ENCODE results near the gene EPB41L4A. TPM values are rescaled to one million over a fixed set of nuclear protein-coding genes. Genes with fewer than 3 reads are reported as not detected.
A peak's percentile ranks its signal among the peaks of the same experiment; 100 is the strongest.

EPB41L4A gene
- total and polyA plus RNA-seq, 2 donors from 2014 or later = 10.2 to 39.0 TPM

DNA sequence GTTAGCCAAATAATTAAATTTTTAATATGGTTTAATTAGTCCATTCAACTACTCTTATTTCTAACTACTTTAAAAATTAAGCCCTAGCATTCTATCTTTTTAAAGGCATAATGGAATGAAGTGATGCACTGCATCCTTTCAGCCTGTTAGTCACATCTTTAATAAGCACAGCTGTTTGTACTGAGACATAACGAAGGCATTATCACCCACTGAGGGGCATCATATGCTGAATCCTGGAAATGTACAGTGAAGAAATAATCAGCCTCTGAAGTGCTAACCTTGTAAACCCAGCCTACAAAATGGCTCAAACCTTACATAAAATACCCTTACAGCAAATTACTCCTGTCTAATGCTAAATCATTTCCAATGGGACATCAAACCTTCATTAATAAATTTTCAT, 33.1 kb downstream of the EPB41L4A start:
- Histone ChIP-seq H3K27ac (ENCODE audit: low read depth in 2 of 2, low read length in 2 of 2) (no peak overlapping the region), H3K4me1 (ENCODE audit: control insufficient read depth in 2 of 3, insufficient read depth in 2 of 3, low read depth in 1 of 3, low read length in 3 of 3) (peaks cover 0 to 5% (median 5%) of the 10 kb centered on the region in 3 donors), H3K9ac (ENCODE audit: low read length in 3 of 3) (no peak overlapping the region), H3K27me3 (ENCODE audit: control insufficient read depth, insufficient read depth, low read length) (no peaks in the 10 kb centered on the region), H3K36me3 (ENCODE audit: control insufficient read depth in 2 of 3, insufficient read depth in 3 of 3, low read length in 3 of 3) (no peaks in the 10 kb centered on the region), H3K4me3 (ENCODE audit: low read length in 3 of 3) (no peak overlapping the region), H3K9me3 (ENCODE audit: control insufficient read depth in 2 of 3, insufficient read depth in 1 of 3, low read length in 3 of 3) (no peaks in the 10 kb centered on the region)
- FAIRE-seq (no peak), DNase-seq (no peak)
- TF ChIP-seq, protein P1, sequence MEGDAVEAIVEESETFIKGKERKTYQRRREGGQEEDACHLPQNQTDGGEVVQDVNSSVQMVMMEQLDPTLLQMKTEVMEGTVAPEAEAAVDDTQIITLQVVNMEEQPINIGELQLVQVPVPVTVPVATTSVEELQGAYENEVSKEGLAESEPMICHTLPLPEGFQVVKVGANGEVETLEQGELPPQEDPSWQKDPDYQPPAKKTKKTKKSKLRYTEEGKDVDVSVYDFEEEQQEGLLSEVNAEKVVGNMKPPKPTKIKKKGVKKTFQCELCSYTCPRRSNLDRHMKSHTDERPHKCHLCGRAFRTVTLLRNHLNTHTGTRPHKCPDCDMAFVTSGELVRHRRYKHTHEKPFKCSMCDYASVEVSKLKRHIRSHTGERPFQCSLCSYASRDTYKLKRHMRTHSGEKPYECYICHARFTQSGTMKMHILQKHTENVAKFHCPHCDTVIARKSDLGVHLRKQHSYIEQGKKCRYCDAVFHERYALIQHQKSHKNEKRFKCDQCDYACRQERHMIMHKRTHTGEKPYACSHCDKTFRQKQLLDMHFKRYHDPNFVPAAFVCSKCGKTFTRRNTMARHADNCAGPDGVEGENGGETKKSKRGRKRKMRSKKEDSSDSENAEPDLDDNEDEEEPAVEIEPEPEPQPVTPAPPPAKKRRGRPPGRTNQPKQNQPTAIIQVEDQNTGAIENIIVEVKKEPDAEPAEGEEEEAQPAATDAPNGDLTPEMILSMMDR (IDR thresholded peaks at IDR 0.05; ENCODE audit: borderline replicate concordance, extremely low read depth, insufficient read depth) = no peak
- intact Hi-C loops (cut with DNase I) = no loop called here

DNA sequence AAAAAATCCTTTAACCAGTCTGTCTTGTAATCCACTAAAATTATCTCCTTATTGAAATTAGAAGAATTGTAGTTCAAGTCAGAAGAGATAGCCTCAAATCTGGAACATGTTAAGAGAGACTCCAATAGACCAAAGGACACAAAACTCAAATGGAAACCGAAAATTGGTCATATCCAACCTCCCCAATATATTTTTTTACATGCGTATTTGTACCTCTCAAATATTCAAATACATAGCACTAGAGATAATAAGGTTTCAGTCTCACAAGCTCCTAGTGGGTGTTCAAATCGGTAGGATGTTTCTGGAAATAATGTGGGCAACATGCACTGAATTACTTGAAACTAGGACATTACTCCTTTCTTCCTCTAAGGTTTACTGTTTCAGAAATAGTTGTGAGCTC, 33.5 kb downstream of the EPB41L4A start:
- Histone ChIP-seq H3K4me1 (ENCODE audit: control insufficient read depth in 2 of 3, insufficient read depth in 2 of 3, low read depth in 1 of 3, low read length in 3 of 3) (peaks cover 0 to 5% (median 5%) of the 10 kb centered on the region in 3 donors), H3K4me3 (ENCODE audit: low read length in 3 of 3) (no peak overlapping the region), H3K9ac (ENCODE audit: low read length in 3 of 3) (no peak overlapping the region), H3K27me3 (ENCODE audit: control insufficient read depth, insufficient read depth, low read length) (no peaks in the 10 kb centered on the region), H3K27ac (ENCODE audit: low read depth in 2 of 2, low read length in 2 of 2) (no peak overlapping the region), H3K36me3 (ENCODE audit: control insufficient read depth in 2 of 3, insufficient read depth in 3 of 3, low read length in 3 of 3) (no peaks in the 10 kb centered on the region), H3K9me3 (ENCODE audit: control insufficient read depth in 2 of 3, insufficient read depth in 1 of 3, low read length in 3 of 3) (no peaks in the 10 kb centered on the region)
- no peak for DNase-seq
- TF ChIP-seq, protein P1 (IDR thresholded peaks at IDR 0.05; ENCODE audit: borderline replicate concordance, extremely low read depth, insufficient read depth) = no peak
- intact Hi-C loops (cut with DNase I) = no loop called here
- FAIRE-seq = no peak

GRCh38 chr5:112384523-112384922, 34.6 kb downstream of the EPB41L4A start:
- FAIRE-seq (no peak), DNase-seq (no peak)
- no peak overlapping the region for H3K4me3 ChIP-seq (ENCODE audit: low read length in 3 of 3)
- intact Hi-C loops (cut with DNase I) = no loop called here
- H3K4me1 ChIP-seq (ENCODE audit: control insufficient read depth in 2 of 3, insufficient read depth in 2 of 3, low read depth in 1 of 3, low read length in 3 of 3) = peaks cover 4 to 6% (median 5%) of the 10 kb centered on the region in 3 donors
- no peak overlapping the region for H3K9ac ChIP-seq (ENCODE audit: low read length in 3 of 3)
- H3K27me3 ChIP-seq (ENCODE audit: control insufficient read depth, insufficient read depth, low read length) = no peaks in the 10 kb centered on the region
- H3K9me3 ChIP-seq (ENCODE audit: control insufficient read depth in 2 of 3, insufficient read depth in 1 of 3, low read length in 3 of 3) = no peaks in the 10 kb centered on the region
- no peak overlapping the region for H3K27ac ChIP-seq (ENCODE audit: low read depth in 2 of 2, low read length in 2 of 2)
- TF ChIP-seq, protein P1 (IDR thresholded peaks at IDR 0.05; ENCODE audit: borderline replicate concordance, extremely low read depth, insufficient read depth) = no peak
- no peaks in the 10 kb centered on the region for H3K36me3 ChIP-seq (ENCODE audit: control insufficient read depth in 2 of 3, insufficient read depth in 3 of 3, low read length in 3 of 3)

- peak in 2 of 5 donors; percentile 46 to 81 for DNase-seq
- Histone ChIP-seq H3K27me3 (ENCODE audit: control insufficient read depth, insufficient read depth, low read length) (no peaks in the 10 kb centered on the region), H3K4me1 (ENCODE audit: control insufficient read depth in 2 of 3, insufficient read depth in 2 of 3, low read depth in 1 of 3, low read length in 3 of 3) (peaks cover 4 to 15% (median 6%) of the 10 kb centered on the region in 3 donors), H3K27ac (ENCODE audit: low read depth in 2 of 2, low read length in 2 of 2) (no peak overlapping the region), H3K4me3 (ENCODE audit: low read length in 3 of 3) (no peak overlapping the region), H3K36me3 (ENCODE audit: control insufficient read depth in 2 of 3, insufficient read depth in 3 of 3, low read length in 3 of 3) (no peaks in the 10 kb centered on the region), H3K9ac (ENCODE audit: low read length in 3 of 3) (no peak overlapping the region), H3K9me3 (ENCODE audit: control insufficient read depth in 2 of 3, insufficient read depth in 1 of 3, low read length in 3 of 3) (no peaks in the 10 kb centered on the region)
- intact Hi-C loops (cut with DNase I) = no loop called here
- no peak for FAIRE-seq
- TF ChIP-seq, protein P1 (IDR thresholded peaks at IDR 0.05; ENCODE audit: borderline replicate concordance, extremely low read depth, insufficient read depth) = no peak
These were observed 36.2 kb downstream of the EPB41L4A start for GRCh38 chr5:112382886-112383285.
